HEK293 (cell line): ENCODE results near the gene MAP3K9.
"Not testable (repeated sequence)": the region's sequence is repeated elsewhere in the genome, so short reads cannot be mapped to it uniquely, and the experiment has no call there.

ENCODE experiments used
- CTCF ChIA-PET: fragments of 350-600 bp; formaldehyde crosslinking; extraction: SDS; loops from one replicate; lab custom pipeline; 2021; ENCODE audit warnings: antibody characterized with exemption; lab: Yijun Ruan, JAX
- POLR2A ChIA-PET: fragments of 300-600 bp; formaldehyde crosslinking; extraction: SDS; loops from one replicate; lab custom pipeline; 2020; ENCODE audit warnings: antibody characterized with exemption, inconsistent platforms; lab: Yijun Ruan, JAX
- H3K27ac ChIP-seq: fragments of 200-500 bp; sonication (Bioruptor generic); 2 replicates; pipeline ENCODE4 v1.5.1; 2014; ENCODE audit warnings: low read depth, low read length, control low read depth, inconsistent platforms; ENCODE audit errors: extremely low read depth
- H3K36me3 ChIP-seq, 2 experiments: fragments of 200-500 bp in 1 of 2; sonication (Bioruptor generic) in 1 of 2; 1 replicate in 1 of 2; 2 replicates in 1 of 2; pipeline ENCODE4 v1.5.1; 2014 to 2017; ENCODE audit warnings: inconsistent platforms in 2 of 2, low read length in 2 of 2; ENCODE audit not compliant: control insufficient read depth in 2 of 2, insufficient read depth in 1 of 2
- H3K4me1 ChIP-seq: fragments of 200-500 bp; sonication (Bioruptor generic); 2 replicates; pipeline ENCODE4 v1.5.1; 2014; ENCODE audit warnings: mild to moderate bottlenecking, low read length, inconsistent platforms; ENCODE audit not compliant: control insufficient read depth, insufficient read depth
- H3K4me3 ChIP-seq: 2 replicates; pipeline ENCODE4 v1.5.1; 2011; ENCODE audit warnings: low read depth, mild to moderate bottlenecking, control low read depth, low read length, moderate library complexity
- H3K9me3 ChIP-seq: fragments of 200-500 bp; sonication (Bioruptor generic); 2 replicates; pipeline ENCODE4 v1.5.1; 2014; ENCODE audit warnings: low read depth, low read length, inconsistent platforms; ENCODE audit not compliant: control insufficient read depth, insufficient read depth
- BCL11A ChIP-seq: fragments of 450-650 bp; formaldehyde crosslinking; IDR thresholded peaks from 2 replicates; pipeline ENCODE4 v1.5.1; 2016; ENCODE audit warnings: low read depth, missing biosample characterization, missing genetic modification characterization
- MYNN ChIP-seq: fragments of 450-650 bp; formaldehyde crosslinking; IDR thresholded peaks from 2 replicates; pipeline ENCODE4 v1.5.1; 2016; ENCODE audit warnings: missing biosample characterization, missing genetic modification characterization, borderline replicate concordance
- MZF1 ChIP-seq: fragments of 450-650 bp; formaldehyde crosslinking; IDR thresholded peaks from 2 replicates; pipeline ENCODE4 v1.5.1; 2017; ENCODE audit warnings: missing biosample characterization, missing genetic modification characterization, borderline replicate concordance
- OSR2 ChIP-seq: fragments of 450-650 bp; formaldehyde crosslinking; IDR thresholded peaks from 2 replicates; pipeline ENCODE4 v1.5.1; 2016; ENCODE audit warnings: missing biosample characterization, missing genetic modification characterization
- PATZ1 ChIP-seq: fragments of 450-650 bp; formaldehyde crosslinking; IDR thresholded peaks from 2 replicates; pipeline ENCODE4 v1.5.1; 2016; ENCODE audit warnings: missing biosample characterization, missing genetic modification characterization
- SCRT2 ChIP-seq: fragments of 450-650 bp; formaldehyde crosslinking; IDR thresholded peaks from 2 replicates; pipeline ENCODE4 v1.5.1; 2016; ENCODE audit warnings: missing biosample characterization, missing genetic modification characterization
- SETDB1 ChIP-seq: IDR thresholded peaks from one replicate; pipeline ENCODE4 v1.6.1; 2017; ENCODE audit warnings: mild to moderate bottlenecking, low read length, moderate library complexity, mixed read lengths; ENCODE audit not compliant: insufficient read length
- SP3 ChIP-seq: fragments of 450-650 bp; formaldehyde crosslinking; IDR thresholded peaks from 2 replicates; pipeline ENCODE4 v1.5.1; 2016; ENCODE audit warnings: missing biosample characterization, missing genetic modification characterization
- WT1 ChIP-seq: fragments of 450-650 bp; formaldehyde crosslinking; IDR thresholded peaks from 2 replicates; pipeline ENCODE4 v1.5.1; 2016; ENCODE audit warnings: missing biosample characterization, missing genetic modification characterization
- ZNF16 ChIP-seq: fragments of 450-650 bp; formaldehyde crosslinking; IDR thresholded peaks from 2 replicates; pipeline ENCODE4 v1.5.1; 2016; ENCODE audit warnings: low read depth, missing biosample characterization, missing genetic modification characterization
- ZNF2 ChIP-seq: fragments of 450-650 bp; formaldehyde crosslinking; IDR thresholded peaks from 2 replicates; pipeline ENCODE4 v1.5.1; 2016; ENCODE audit warnings: missing biosample characterization, missing genetic modification characterization
- ZNF23 ChIP-seq: fragments of 450-650 bp; formaldehyde crosslinking; IDR thresholded peaks from 2 replicates; pipeline ENCODE4 v1.5.1; 2016; ENCODE audit warnings: missing biosample characterization, missing genetic modification characterization, borderline replicate concordance
- ZNF280D ChIP-seq: fragments of 450-650 bp; formaldehyde crosslinking; IDR thresholded peaks from 2 replicates; pipeline ENCODE4 v1.5.1; 2016; ENCODE audit warnings: missing biosample characterization, missing genetic modification characterization
- ZNF311 ChIP-seq: fragments of 450-650 bp; formaldehyde crosslinking; IDR thresholded peaks from 2 replicates; pipeline ENCODE4 v1.5.1; 2017; ENCODE audit warnings: missing biosample characterization, missing genetic modification characterization, borderline replicate concordance
- ZNF596 ChIP-seq: fragments of 450-650 bp; IDR thresholded peaks from 2 replicates; pipeline ENCODE4 v1.5.0; 2018; ENCODE audit warnings: missing biosample characterization, mild to moderate bottlenecking, missing genetic modification characterization, moderate library complexity
- ZNF670 ChIP-seq: fragments of 450-650 bp; formaldehyde crosslinking; IDR thresholded peaks from 2 replicates; pipeline ENCODE4 v1.5.1; 2016; ENCODE audit warnings: missing biosample characterization, missing genetic modification characterization, low read depth
- ZSCAN30 ChIP-seq: fragments of 450-650 bp; IDR thresholded peaks from 2 replicates; pipeline ENCODE4 v1.5.1; 2018; ENCODE audit warnings: missing biosample characterization, mild to moderate bottlenecking, missing genetic modification characterization, moderate library complexity

MAP3K9 gene

GRCh38 chr14:70857496-70857890 is 48.2 kb upstream of the MAP3K9 start:
- ChIA-PET POLR2A (no interaction called here), CTCF (interaction anchor here (0.7 kb wide), 1 partner anchor 48 kb away, joined by 3 read pairs; no protein-coding TSS in a partner anchor)
- H3K36me3 ChIP-seq, result no peaks in the 10 kb centered on the region
- no peak for TF ChIP-seq BCL11A
- no peak for TF ChIP-seq ZNF596
- H3K27ac ChIP-seq, result no peak overlapping the region
- no peaks in the 10 kb centered on the region for H3K4me1 ChIP-seq
- H3K9me3 ChIP-seq, result no peaks in the 10 kb centered on the region
- H3K4me3 ChIP-seq, result no peak overlapping the region

- H3K27ac ChIP-seq, result no peak overlapping the region
- H3K4me3 ChIP-seq, result no peak overlapping the region
- TF ChIP-seq SCRT2 (tag by site-specific recombination) (0 out of 2 replicates have a peak, but pooled peaks have one; percentile 23), ZNF23 (no peak)
- POLR2A ChIA-PET, result no interaction called here
- H3K9me3 ChIP-seq, result no peaks in the 10 kb centered on the region
- CTCF ChIA-PET, result interaction anchor here (0.7 to 1.0 kb wide), 2 partner anchors 48 to 98 kb away, joined by 3 read pairs; no protein-coding TSS in a partner anchor
- H3K4me1 ChIP-seq, result no peaks in the 10 kb centered on the region
- H3K36me3 ChIP-seq, result no peaks in the 10 kb centered on the region
Observed at GRCh38 chr14:70856851-70857495, 47.7 kb upstream of the MAP3K9 start.

GRCh38 chr14:70855486-70855885 is 46.2 kb upstream of the MAP3K9 start:
- TF ChIP-seq ZNF670 (tag by site-specific recombination) (no peak), ZNF2 (no peak), MYNN (tag by site-specific recombination) (no peak), ZSCAN30 (no peak), WT1 (tag by site-specific recombination) (no peak), SETDB1 (no peak), PATZ1 (tag by site-specific recombination) (no peak), ZNF311 (tag by site-specific recombination) (no peak)
- Histone ChIP-seq H3K4me1 (no peaks in the 10 kb centered on the region), H3K36me3 (no peaks in the 10 kb centered on the region), H3K9me3 (no peaks in the 10 kb centered on the region), H3K4me3 (no peak overlapping the region), H3K27ac (no peak overlapping the region)
- ChIA-PET POLR2A (no interaction called here), CTCF (interaction anchor here (0.5 to 1.1 kb wide), 2 partner anchors 50 to 768 kb away, joined by 3 read pairs; no protein-coding TSS in a partner anchor)

- H3K4me1 ChIP-seq, H3K9me3 ChIP-seq, H3K27ac ChIP-seq, H3K4me3 ChIP-seq, POLR2A ChIA-PET, H3K36me3 ChIP-seq: not testable (repeated sequence)
- CTCF ChIA-PET, result interaction anchor here (1.1 kb wide), 1 partner anchor 11 kb away, joined by 3 read pairs; no protein-coding TSS in a partner anchor
Observed at GRCh38 chr14:70853658-70854057, 44.3 kb upstream of the MAP3K9 start.

- Histone ChIP-seq H3K36me3 (no peaks in the 10 kb centered on the region), H3K4me1 (no peaks in the 10 kb centered on the region), H3K27ac (no peak overlapping the region), H3K9me3 (no peaks in the 10 kb centered on the region), H3K4me3 (no peak overlapping the region)
- ChIA-PET POLR2A (no interaction called here), CTCF (no interaction called here)
- no peak for TF ChIP-seq SP3 (tag by site-specific recombination)
- TF ChIP-seq ZNF16, result no peak
- no peak for TF ChIP-seq OSR2 (tag by site-specific recombination)
- no peak for TF ChIP-seq MZF1 (tag by site-specific recombination)
- TF ChIP-seq ZNF280D (tag by site-specific recombination), result no peak
Observed at GRCh38 chr14:70847406-70848090, 38.2 kb upstream of the MAP3K9 start.
